T-cell (primary cell): ENCODE results near the gene DGKD. TPM values are rescaled to one million over a fixed set of nuclear protein-coding genes. Genes with fewer than 3 reads are reported as not detected.

Experiments used
- ATAC-seq, 4 experiments: fragments of 200-7000 bp in 3 of 4; fragments of 150-1000 bp in 1 of 4; cut with Tn5 transposase; replicated peaks in 1 of 4; 1 replicate in 3 of 4; 2 replicates in 1 of 4; pipeline ENCODE4 v1.10.0; 2021; ENCODE audit warnings: moderate library complexity in 3 of 4, mild to moderate bottlenecking in 2 of 4, moderate number of reproducible peaks in 1 of 4
- CTCF ChIA-PET, 2 donors: fragments of 300-600 bp; sonication (Branson Sonifier 250); formaldehyde crosslinking; loops; one replicate each; lab custom pipeline; 2022; ENCODE audit warnings: antibody characterized with exemption in 2 of 2; lab: Charles Lee
- POLR2A ChIA-PET, 2 donors: fragments of 300-600 bp; sonication (Branson Sonifier 250); formaldehyde crosslinking; loops; one replicate each; lab custom pipeline; 2022; ENCODE audit warnings: antibody characterized with exemption in 2 of 2; lab: Charles Lee
- DNase-seq, 35 experiments: peaks; one replicate each; pipeline versions ENCODE4 v3.0.0 to v3.0.0-alpha.2; 2013 to 2023
- H3K27ac ChIP-seq: one replicate; pipeline ENCODE4 v1.5.1; 2013; ENCODE audit warnings: low read length
- H3K27me3 ChIP-seq, 2 experiments: replicated peaks in 1 of 2; 1 replicate in 1 of 2; 2 replicates in 1 of 2; pipeline versions ENCODE4 v1.6.1 to v1.7.0; 2013; ENCODE audit warnings: low read length in 1 of 2, mixed read lengths in 1 of 2; ENCODE audit not compliant: control insufficient read depth in 2 of 2, insufficient read depth in 2 of 2; ENCODE audit errors: extremely low read depth in 1 of 2
- H3K36me3 ChIP-seq, 2 donors: 1 replicate in 1 of 2; 2 replicates in 1 of 2; pipeline versions ENCODE4 v1.6.1 to v1.7.0; 2013; ENCODE audit warnings: low read length in 1 of 2; ENCODE audit not compliant: control insufficient read depth in 2 of 2, insufficient read depth in 1 of 2; ENCODE audit errors: extremely low read depth in 1 of 2
- H3K4me1 ChIP-seq, 2 experiments: 1 replicate in 1 of 2; 2 replicates in 1 of 2; pipeline versions ENCODE4 v1.6.1 to v1.7.0; 2013; ENCODE audit warnings: low read length in 2 of 2, mixed read lengths in 1 of 2; ENCODE audit not compliant: insufficient read depth in 2 of 2, control insufficient read depth in 1 of 2; ENCODE audit errors: extremely low read depth in 1 of 2
- H3K4me3 ChIP-seq, 2 donors: 1 replicate in 1 of 2; 2 replicates in 1 of 2; pipeline versions ENCODE4 v1.5.1 to v1.7.0; 2013; ENCODE audit warnings: mild to moderate bottlenecking in 2 of 2, low read length in 1 of 2, moderate library complexity in 1 of 2; ENCODE audit not compliant: control insufficient read depth in 1 of 2; ENCODE audit errors: extremely low read depth in 1 of 2
- H3K9me3 ChIP-seq: 2 replicates; pipeline ENCODE4 v1.7.0; 2013
- H3K27ac Mint-ChIP-seq, 2 donors: one replicate each; pipeline ENCODE4 v1.8.0; 2020 to 2021; ENCODE audit warnings: mild to moderate bottlenecking in 2 of 2, mixed read lengths in 2 of 2
- H3K27me3 Mint-ChIP-seq, 2 donors: one replicate each; pipeline ENCODE4 v1.8.0; 2021 to 2022; ENCODE audit warnings: mixed read lengths in 2 of 2
- H3K36me3 Mint-ChIP-seq: one replicate; pipeline ENCODE4 v1.8.0; 2021; ENCODE audit warnings: mixed read lengths
- H3K4me1 Mint-ChIP-seq, 3 donors: one replicate each; pipeline ENCODE4 v1.8.0; 2020 to 2022; ENCODE audit warnings: mixed read lengths in 3 of 3, mild to moderate bottlenecking in 1 of 3
- H3K4me3 Mint-ChIP-seq, 3 donors: one replicate each; pipeline ENCODE4 v1.8.0; 2020 to 2022; ENCODE audit warnings: mild to moderate bottlenecking in 3 of 3, mixed read lengths in 3 of 3, moderate library complexity in 3 of 3
- H3K9me3 Mint-ChIP-seq, 3 donors: one replicate each; pipeline ENCODE4 v1.8.0; 2020 to 2022; ENCODE audit warnings: mixed read lengths in 3 of 3
- WGBS: methylation state at CpG from one replicate; pipeline ENCODE4 v1.1.5; 2013; ENCODE audit warnings: missing lambda C conversion rate; ENCODE audit not compliant: insufficient coverage; 5-methylcytosine and 5-hydroxymethylcytosine counted together
- total RNA-seq, 35 experiments: library from RNA in 6 of 35; stranded (reverse) in 6 of 35; fragments of 120-200 nt in 1 of 35; gene quantifications; one replicate each; pipeline versions ENCODE4 v1.2.1 to v1.2.4 and lab custom pipeline; 2013 to 2026

DGKD gene
- total RNA-seq, 5 donors from 2014 or later (not counting 1 experiment from before 2014, with no cell fraction given) = 143 to 254 (median 163) TPM

DNA sequence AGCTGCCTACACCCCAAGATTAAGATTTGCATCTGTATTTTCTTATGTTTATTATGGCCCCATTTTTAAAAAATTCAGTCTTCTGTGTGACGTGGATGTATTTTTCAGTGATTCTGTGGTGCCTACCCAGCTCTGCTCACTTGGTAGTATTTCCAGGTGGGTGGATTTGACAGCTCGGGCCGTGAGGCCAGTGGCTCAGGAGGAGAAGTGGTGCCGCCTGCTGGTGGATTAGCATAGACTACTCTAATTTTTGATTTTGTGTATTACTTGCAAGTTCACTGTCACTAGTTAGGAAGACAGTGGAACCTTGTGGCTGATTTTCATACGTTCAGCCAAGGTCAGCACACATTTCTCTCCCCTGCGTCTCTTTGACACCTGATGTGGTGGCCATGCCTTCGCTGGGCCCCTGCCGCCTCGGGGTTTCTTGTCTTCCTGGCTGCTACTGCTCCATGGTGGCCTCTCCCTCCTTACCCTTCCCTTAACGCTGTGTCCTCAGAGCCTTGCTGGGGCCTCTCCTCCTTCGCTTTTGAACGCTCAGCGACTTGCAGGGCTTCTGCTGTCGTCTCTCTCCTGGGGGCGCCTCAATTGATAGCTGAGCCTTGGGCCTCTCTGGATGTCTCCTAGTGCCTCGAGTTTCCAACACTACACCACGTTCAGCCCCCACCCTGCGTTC is 89.4 kb downstream of the DGKD start:
- peaks cover 34 to 84% of the 10 kb centered on the region in 2 donors for H3K36me3 ChIP-seq
- Mint-ChIP-seq H3K4me3 (no peak overlapping the region), H3K4me1 (peaks cover 23 to 35% (median 28%) of the 10 kb centered on the region in 3 donors), H3K9me3 (no peaks in the 10 kb centered on the region), H3K36me3 (peaks cover 61% of the 10 kb centered on the region), H3K27me3 (no peaks in the 10 kb centered on the region), H3K27ac (peak overlapping the region; percentile 70 to 87)
- peaks cover 0 to 17% of the 10 kb centered on the region in 2 experiments for H3K4me1 ChIP-seq
- ChIA-PET CTCF (interaction anchor here (0.6 to 8.2 kb wide), 25 partner anchors 11 to 156 kb away, joined by 3 to 158 read pairs (median 4); partner anchors contain the start of gene DGKD (in 1 of the 2)), POLR2A (no interaction called here)
- no peaks in the 10 kb centered on the region for H3K9me3 ChIP-seq
- no peaks in the 10 kb centered on the region for H3K27me3 ChIP-seq
- H3K27ac ChIP-seq = no peak overlapping the region
- no peak overlapping the region for H3K4me3 ChIP-seq
- DNase-seq (peak; percentile 68 to 91 (median 82)), ATAC-seq (peak; percentile 87 to 95 (median 90))
- 70% methylated on average over 17 of the region's 18 CpGs for WGBS

DNA sequence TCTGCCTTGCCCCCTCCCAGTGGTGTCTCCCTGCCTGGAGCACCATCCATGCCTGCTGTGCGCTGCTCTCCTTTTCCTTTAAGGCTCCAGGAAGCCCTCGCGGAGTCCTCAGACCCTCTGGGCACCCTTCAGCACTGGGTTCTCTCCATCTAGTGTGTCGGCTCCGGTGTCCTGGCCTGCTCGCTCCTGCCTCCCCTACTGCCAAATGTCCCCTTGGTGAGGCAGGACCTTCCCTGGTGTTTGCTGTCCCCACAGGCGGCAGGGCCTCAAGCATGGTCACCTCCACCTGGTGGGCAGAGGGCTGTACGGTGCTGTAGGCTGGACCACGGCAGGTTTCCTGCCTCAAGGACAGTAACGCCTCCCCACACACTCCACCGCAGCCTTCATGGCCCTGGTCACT is 90.2 kb downstream of the DGKD start:
- Histone ChIP-seq H3K9me3 (no peaks in the 10 kb centered on the region), H3K4me1 (peaks cover 0 to 17% of the 10 kb centered on the region in 2 experiments), H3K27ac (no peak overlapping the region), H3K4me3 (no peak overlapping the region), H3K36me3 (peaks cover 31 to 84% of the 10 kb centered on the region in 2 donors), H3K27me3 (no peaks in the 10 kb centered on the region)
- DNase-seq (no peak), ATAC-seq (no peak)
- CTCF ChIA-PET = interaction anchor here (0.5 to 8.2 kb wide), 10 partner anchors 23 to 88 kb away, joined by 3 to 158 read pairs (median 3); no protein-coding TSS in a partner anchor
- no peaks in the 10 kb centered on the region for H3K27me3 Mint-ChIP-seq
- peak overlapping the region in 1 of 2 donors; percentile 52 for H3K27ac Mint-ChIP-seq
- H3K9me3 Mint-ChIP-seq = no peaks in the 10 kb centered on the region
- peaks cover 54% of the 10 kb centered on the region for H3K36me3 Mint-ChIP-seq
- H3K4me1 Mint-ChIP-seq = peaks cover 23 to 35% (median 28%) of the 10 kb centered on the region in 3 donors
- no peak overlapping the region for H3K4me3 Mint-ChIP-seq
- whole genome bisulfite sequencing = 100% methylated on average over 7 of the region's 11 CpGs
- POLR2A ChIA-PET = no interaction called here

DNA sequence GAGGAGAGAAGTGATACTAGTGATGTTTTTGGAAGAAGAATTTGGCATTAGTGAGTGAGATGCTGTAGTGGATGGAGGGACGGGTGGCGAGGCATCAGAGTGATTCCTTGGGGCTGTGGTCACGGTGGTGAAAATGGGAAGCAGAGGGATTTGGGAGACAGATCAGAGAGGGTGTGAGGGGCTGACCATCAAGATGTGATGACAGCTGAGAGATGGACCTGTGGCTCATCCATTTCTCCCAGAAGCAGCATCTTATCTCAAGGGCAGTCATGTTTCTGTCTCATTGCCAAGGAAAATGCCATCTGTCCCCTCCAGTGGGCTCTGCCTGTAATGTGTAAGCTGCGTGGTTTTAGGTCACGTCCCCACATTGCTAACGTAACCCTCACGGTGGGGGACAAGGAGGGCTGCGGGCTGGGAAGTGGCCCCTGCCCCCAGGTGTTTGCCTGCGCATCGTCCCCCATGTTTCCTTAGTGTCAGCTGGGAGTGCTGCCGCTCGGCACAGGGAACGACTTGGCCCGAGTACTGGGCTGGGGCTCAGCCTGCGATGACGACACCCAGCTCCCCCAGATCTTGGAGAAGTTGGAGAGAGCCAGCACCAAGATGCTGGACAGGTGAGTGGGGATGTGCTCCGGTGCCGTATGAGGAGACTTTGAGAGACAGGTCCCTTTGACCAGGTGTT is 91.0 kb downstream of the DGKD start:
- DNase-seq (no peak), ATAC-seq (no peak)
- no peaks in the 10 kb centered on the region for H3K9me3 ChIP-seq
- H3K4me3 Mint-ChIP-seq = no peak overlapping the region
- H3K27me3 ChIP-seq = no peaks in the 10 kb centered on the region
- H3K36me3 Mint-ChIP-seq = peaks cover 50% of the 10 kb centered on the region
- WGBS = 97% methylated on average over 17 of the region's 18 CpGs
- H3K27ac Mint-ChIP-seq = peak overlapping the region in 1 of 2 donors; percentile 71
- no peak overlapping the region for H3K27ac ChIP-seq
- H3K36me3 ChIP-seq = peaks cover 29 to 84% of the 10 kb centered on the region in 2 donors
- no peaks in the 10 kb centered on the region for H3K9me3 Mint-ChIP-seq
- peaks cover 0 to 17% of the 10 kb centered on the region in 2 experiments for H3K4me1 ChIP-seq
- POLR2A ChIA-PET = no interaction called here
- H3K4me3 ChIP-seq = no peak overlapping the region
- CTCF ChIA-PET = interaction anchor here (1.1 to 8.2 kb wide), 3 partner anchors 24 to 41 kb away, joined by 3 to 158 read pairs (median 21); no protein-coding TSS in a partner anchor
- peaks cover 23 to 35% (median 28%) of the 10 kb centered on the region in 3 donors for H3K4me1 Mint-ChIP-seq
- no peaks in the 10 kb centered on the region for H3K27me3 Mint-ChIP-seq

DNA sequence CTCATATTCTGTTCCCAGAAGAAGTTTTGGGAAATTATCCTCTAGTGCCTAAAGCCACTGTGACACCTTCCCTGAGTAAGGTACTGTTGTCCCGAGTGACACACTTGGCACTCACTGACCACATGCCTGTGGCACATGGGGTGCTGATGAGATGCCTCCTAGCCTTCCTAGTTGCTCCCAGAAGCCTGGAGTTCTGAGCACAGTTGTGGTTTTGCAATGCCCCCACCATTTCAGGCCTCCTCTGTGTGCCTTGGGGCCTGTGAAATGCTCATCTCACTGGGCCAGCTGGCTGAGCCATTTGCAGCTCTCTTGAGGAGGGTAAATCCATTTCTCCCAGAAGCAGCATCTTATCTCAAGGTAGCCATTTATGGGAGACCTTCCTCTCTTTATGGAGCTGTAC is 91.8 kb downstream of the DGKD start:
- Histone ChIP-seq H3K4me3 (no peak overlapping the region), H3K27ac (no peak overlapping the region), H3K9me3 (no peaks in the 10 kb centered on the region), H3K36me3 (peaks cover 22 to 88% of the 10 kb centered on the region in 2 donors), H3K27me3 (no peaks in the 10 kb centered on the region), H3K4me1 (peaks cover 0 to 17% of the 10 kb centered on the region in 2 experiments)
- H3K4me3 Mint-ChIP-seq = no peak overlapping the region
- peaks cover 49% of the 10 kb centered on the region for H3K36me3 Mint-ChIP-seq
- no peak for ATAC-seq
- peak overlapping the region in 1 of 2 donors; percentile 4 for H3K27ac Mint-ChIP-seq
- ChIA-PET POLR2A (no interaction called here), CTCF (interaction anchor here in 1 of 2 donors (8.2 kb wide), 1 partner anchor 41 kb away, joined by 158 read pairs; no protein-coding TSS in a partner anchor)
- H3K27me3 Mint-ChIP-seq = no peaks in the 10 kb centered on the region
- DNase-seq = no peak
- WGBS = 100% methylated on average over 1 of the region's 1 CpG
- peaks cover 20 to 35% (median 21%) of the 10 kb centered on the region in 3 donors for H3K4me1 Mint-ChIP-seq
- H3K9me3 Mint-ChIP-seq = no peaks in the 10 kb centered on the region

DNA sequence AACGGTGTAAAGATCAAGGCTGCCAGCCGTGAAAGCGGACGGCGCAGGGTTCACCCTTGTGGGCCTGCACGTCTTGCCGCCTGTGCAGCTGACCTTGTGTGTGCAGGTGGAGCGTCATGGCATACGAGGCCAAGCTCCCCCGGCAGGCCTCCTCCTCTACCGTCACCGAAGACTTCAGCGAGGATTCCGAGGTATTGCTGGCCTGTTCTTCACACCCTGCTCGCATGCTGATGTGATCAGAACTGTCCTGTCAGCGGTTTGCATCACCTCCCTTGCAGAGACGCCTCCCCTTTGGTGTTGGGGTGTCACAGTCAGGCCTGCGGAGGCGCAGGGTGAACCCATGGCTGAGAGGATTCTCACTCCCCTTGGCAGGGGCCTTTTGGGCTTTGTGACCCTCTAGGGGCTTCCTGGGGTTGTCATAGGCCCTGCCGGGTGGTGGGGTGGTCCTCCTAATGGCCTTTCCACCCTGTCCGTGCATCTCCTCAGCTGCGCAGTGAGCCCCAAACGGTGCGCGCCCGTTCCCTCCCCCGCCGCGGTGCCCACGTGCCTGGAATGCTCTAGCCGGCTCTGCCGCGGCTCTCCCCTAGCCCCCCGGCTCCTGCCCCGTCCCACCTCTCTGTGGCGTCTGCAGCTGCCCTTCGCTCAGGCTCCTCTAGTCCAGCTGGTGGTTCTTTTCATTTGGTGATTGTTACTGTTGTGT is 92.5 kb downstream of the DGKD start:
- WGBS = 97% methylated on average over 34 of the region's 37 CpGs
- POLR2A ChIA-PET = no interaction called here
- H3K4me1 ChIP-seq = peaks cover 0 to 14% of the 10 kb centered on the region in 2 experiments
- H3K27me3 Mint-ChIP-seq = no peaks in the 10 kb centered on the region
- peaks cover 45% of the 10 kb centered on the region for H3K36me3 Mint-ChIP-seq
- ATAC-seq = no peak
- H3K4me3 ChIP-seq = no peak overlapping the region
- H3K27ac Mint-ChIP-seq = peak overlapping the region in 1 of 2 donors; percentile 4
- H3K36me3 ChIP-seq = peaks cover 16 to 88% of the 10 kb centered on the region in 2 donors
- H3K9me3 ChIP-seq = no peaks in the 10 kb centered on the region
- no peak overlapping the region for H3K4me3 Mint-ChIP-seq
- no peak for DNase-seq
- no peaks in the 10 kb centered on the region for H3K9me3 Mint-ChIP-seq
- no peak overlapping the region for H3K27ac ChIP-seq
- peaks cover 19 to 33% (median 21%) of the 10 kb centered on the region in 3 donors for H3K4me1 Mint-ChIP-seq
- no peaks in the 10 kb centered on the region for H3K27me3 ChIP-seq
- CTCF ChIA-PET = interaction anchor here in 1 of 2 donors (8.2 kb wide), 1 partner anchor 42 kb away, joined by 158 read pairs; no protein-coding TSS in a partner anchor
